SK-N-MC (cell line): Measurements from ENCODE around the gene BMP8A.

Experiments used
- EZH2 ChIP-seq: fragments of 200-600 bp; sonication (generic); IDR thresholded peaks from one replicate; pipeline ENCODE4 v1.6.1; 2017; ENCODE audit warnings: antibody characterized with exemption
- FOXP2 ChIP-seq: optimal IDR thresholded peaks from 2 replicates; pipeline ENCODE3; 2011; ENCODE audit warnings: mild to moderate bottlenecking, moderate library complexity; ENCODE audit not compliant: insufficient read depth; ENCODE audit errors: extremely low read length, control extremely low read depth
- POLR2AphosphoS5 ChIP-seq: IDR thresholded peaks from 2 replicates; pipeline ENCODE4 v1.6.1; 2012; ENCODE audit warnings: mild to moderate bottlenecking, low read depth, low read length, borderline replicate concordance

- TF ChIP-seq EZH2 (no peak), FOXP2 (no peak), POLR2AphosphoS5 (no peak)
Measured at GRCh38 chr1:39573097-39573465, 81.6 kb downstream of the BMP8A start.
